ENCODE results near the gene GPR15. TPM values are rescaled to one million over a fixed set of nuclear protein-coding genes. Genes with fewer than 3 reads are reported as not detected.

Gene GPR15
- total RNA-seq, 1 experiment from 2014 or later, result not detected

- no peak overlapping the region for H4K91ac ChIP-seq (ENCODE audit: insufficient read length, low read depth, low read length)
Observed at GRCh38 chr3:98501863-98502576, 29.8 kb upstream of the GPR15 start.

More at GRCh38 chr3:98501863-98502576, 29.8 kb upstream of the GPR15 start:
- no peaks in the 10 kb centered on the region for H3K4me1 ChIP-seq (ENCODE audit: insufficient read depth, low read length)
- no peak overlapping the region for H3K4me2 ChIP-seq (ENCODE audit: insufficient read depth, insufficient read length, low read length)
- H2BK12ac ChIP-seq (ENCODE audit: insufficient read length, low read depth, low read length), result no peak overlapping the region
- H3K14ac ChIP-seq (ENCODE audit: insufficient read depth, low read length), result no peak overlapping the region
- no peak overlapping the region for H2AFZ ChIP-seq (ENCODE audit: low read length)
- no peak for DNase-seq
- no peak overlapping the region for H2BK120ac ChIP-seq (ENCODE audit: low read depth, low read length, poor library complexity, severe bottlenecking)
- no peak overlapping the region for H3K9ac ChIP-seq (ENCODE audit: extremely low read depth, insufficient read length, low read length)
- H3T11ph ChIP-seq (ENCODE audit: low read length), result no peak overlapping the region
- no peaks in the 10 kb centered on the region for H3K4me1 Mint-ChIP-seq
- H2BK15ac ChIP-seq (ENCODE audit: low read depth, low read length), result no peak overlapping the region
- no peaks in the 10 kb centered on the region for H3K79me2 ChIP-seq (ENCODE audit: insufficient read depth, low read length)
- WGBS (ENCODE audit: extremely low coverage, insufficient read length, low lambda C conversion rate), result no CpG with 5 or more reads among the region's 5 CpGs
- peaks cover 0 to 4% of the 10 kb centered on the region in 2 experiments; a peak in 1 of 5 replicates for H3K9me3 Mint-ChIP-seq
- TF ChIP-seq CTCF (conservative IDR thresholded peaks at IDR 0.05), result no peak
- no peak overlapping the region for H3K4me3 Mint-ChIP-seq
- H2BK20ac ChIP-seq (ENCODE audit: low read depth, low read length, poor library complexity, severe bottlenecking), result no peak overlapping the region
- H2BK5ac ChIP-seq (ENCODE audit: insufficient read length, low read length), result no peak overlapping the region
- H3K27ac ChIP-seq (ENCODE audit: insufficient read length, low read depth, low read length), result no peak overlapping the region
- no peak overlapping the region for H3K23ac ChIP-seq (ENCODE audit: insufficient read length, low read depth, low read length)
- H4K20me1 ChIP-seq (ENCODE audit: control insufficient read depth, insufficient read depth, insufficient read length), result no peaks in the 10 kb centered on the region
- H3K56ac ChIP-seq (ENCODE audit: insufficient read length, low read depth, low read length), result no peak overlapping the region
- no peaks in the 10 kb centered on the region for H3K9me3 ChIP-seq (ENCODE audit: control insufficient read depth, low read depth, low read length)
- no peaks in the 10 kb centered on the region for H3K27me3 ChIP-seq (ENCODE audit: insufficient read depth, low read length)
- peaks cover 2% of the 10 kb centered on the region; the same call in 1 of the 2 replicates for H3K27me3 Mint-ChIP-seq (ENCODE audit: low read depth)
- no peak overlapping the region for H3K4ac ChIP-seq (ENCODE audit: low read depth, low read length)
- H4K8ac ChIP-seq (replicated peaks; ENCODE audit: insufficient read length, low read depth, low read length), result no peak overlapping the region
- H3K36me3 Mint-ChIP-seq (ENCODE audit: insufficient read depth in 1 of 3, low read depth in 3 of 3), result no peaks in the 10 kb centered on the region
- H2AK5ac ChIP-seq (ENCODE audit: insufficient read length, low read length), result no peak overlapping the region
- no peaks in the 10 kb centered on the region for H3K23me2 ChIP-seq (ENCODE audit: insufficient read length, low read depth, low read length, poor library complexity, severe bottlenecking)
- no peak overlapping the region for H4K5ac ChIP-seq (ENCODE audit: insufficient read length, low read depth, low read length)
- no peak overlapping the region for H3K27ac Mint-ChIP-seq
- H3K18ac ChIP-seq (ENCODE audit: insufficient read length, low read depth, low read length), result no peak overlapping the region
- no peaks in the 10 kb centered on the region for H3K79me1 ChIP-seq (ENCODE audit: insufficient read depth, low read depth, low read length, poor library complexity, severe bottlenecking)
